GM19240 (cell line): ENCODE results near the gene USP49.
A peak's percentile ranks its signal among the peaks of the same experiment; 100 is the strongest.
"Not testable (repeated sequence)": the region's sequence is repeated elsewhere in the genome, so short reads cannot be mapped to it uniquely, and the experiment has no call there.

ENCODE experiments used
- DNase-seq: peaks from one replicate; pipeline ENCODE4 v3.0.0; 2011; ENCODE audit warnings: low spot score; ENCODE audit not compliant: insufficient read length

The USP49 gene

DNA sequence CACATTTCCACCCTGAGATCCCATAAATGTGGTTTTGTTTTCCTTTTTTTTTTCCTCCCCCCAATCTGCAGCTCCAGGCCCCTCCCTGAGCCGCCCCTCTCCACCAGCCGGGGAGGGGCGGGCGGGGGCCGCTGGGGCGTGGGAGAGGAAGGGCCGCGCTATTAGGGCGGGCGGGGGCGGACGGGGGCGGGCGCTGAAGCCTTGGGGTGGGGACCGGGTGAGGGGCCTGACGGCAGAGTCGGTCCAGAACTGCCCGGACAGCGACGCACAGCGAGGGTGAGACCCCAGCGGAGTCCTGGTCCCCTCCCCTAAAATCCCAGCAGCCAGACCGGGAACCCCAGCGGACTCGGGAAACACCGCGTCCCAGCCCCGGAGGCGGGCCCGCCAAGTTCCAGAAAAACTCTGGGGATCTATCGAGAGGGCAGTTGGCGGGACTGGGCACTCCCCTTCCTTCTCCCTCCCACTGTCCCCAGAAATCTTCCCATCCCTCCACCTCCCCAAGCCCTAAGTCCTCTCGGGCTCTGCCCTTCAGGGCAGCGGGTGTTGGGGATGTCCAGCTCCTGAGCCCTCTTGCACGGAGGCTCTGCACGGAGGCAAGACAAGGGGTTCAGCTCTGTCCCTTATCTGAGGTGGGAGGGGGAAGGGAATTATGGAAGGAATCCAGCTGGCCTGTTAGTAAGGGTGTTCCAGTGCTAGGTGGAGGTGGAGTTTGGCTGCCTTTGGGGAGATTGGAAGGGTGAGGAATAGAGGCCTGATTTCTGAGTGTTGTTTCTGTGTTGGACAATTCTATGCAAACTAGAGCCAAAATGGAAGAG is 114.4 kb downstream of the USP49 start, which contains the start of gene PRICKLE4:
PRICKLE4 (plus strand) TSS at position 232 of the 815 bp plus-strand sequence. CDS start 2,692 bp downstream, outside the sequence.
- DNase-seq: no peak

DNA sequence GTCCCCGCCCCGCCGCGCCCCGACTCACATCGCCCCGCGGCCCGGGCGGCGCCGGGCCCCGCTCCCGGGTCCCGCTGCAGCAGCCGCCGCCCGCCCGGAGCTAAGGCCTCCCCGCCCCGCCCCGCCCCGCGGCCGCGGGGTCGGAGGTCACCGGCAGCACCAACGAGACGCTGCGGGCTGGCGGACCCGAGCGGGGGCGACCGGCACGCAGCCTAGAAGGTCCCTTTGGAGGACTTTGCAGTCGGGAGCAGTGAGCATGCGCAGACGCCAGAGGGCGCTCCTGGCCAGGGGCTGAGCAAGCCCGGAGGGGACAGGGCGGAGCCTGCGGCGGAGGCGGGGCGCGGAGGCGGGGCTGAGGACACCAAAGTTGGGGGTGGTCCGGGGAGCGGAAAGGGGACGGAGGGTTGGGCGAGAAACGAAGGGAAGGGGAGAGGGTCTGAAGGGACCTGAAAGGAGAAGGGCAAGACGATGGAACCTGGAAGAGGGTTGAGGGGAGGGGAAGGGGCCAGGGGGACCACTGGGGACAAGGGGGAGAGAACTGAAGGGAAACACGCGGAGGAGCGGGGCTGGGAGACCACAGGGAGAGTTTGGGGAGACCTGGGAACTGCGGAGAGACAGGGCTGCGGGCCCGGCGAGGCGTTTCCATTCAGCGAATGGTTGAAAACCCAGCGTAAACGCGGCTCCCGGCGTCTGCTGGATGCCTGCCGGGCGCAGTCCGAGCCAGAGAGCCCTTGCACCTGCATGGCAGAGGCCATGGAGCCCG is 115.2 kb downstream of the USP49 start, which contains the start of gene FRS3:
FRS3 (minus strand) TSS at position 113 of the 763 bp plus-strand sequence. CDS start 2,913 bp downstream, outside the sequence.
- peak; percentile 96 for DNase-seq

DNA sequence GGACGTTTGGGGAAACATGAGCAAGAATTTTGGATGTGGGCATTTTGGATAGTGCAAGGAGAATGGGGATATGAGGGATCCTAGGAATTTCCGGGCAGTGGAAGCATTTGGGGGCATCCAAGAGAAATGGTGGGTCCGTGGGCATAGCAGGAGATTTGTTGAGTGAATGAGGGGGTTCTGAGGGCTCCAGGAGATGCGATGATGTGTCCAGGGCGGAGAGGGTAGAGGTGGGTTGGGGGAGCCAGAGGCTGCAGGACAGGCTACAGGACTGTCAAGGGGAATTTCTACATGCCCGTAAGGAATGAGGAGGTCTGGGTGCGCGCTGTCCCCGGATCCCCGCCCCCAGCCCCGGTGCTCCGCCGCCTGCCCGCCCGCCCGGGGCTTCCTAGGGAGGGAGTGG is 115.8 kb downstream of the USP49 start:
- no peak for DNase-seq

DNA sequence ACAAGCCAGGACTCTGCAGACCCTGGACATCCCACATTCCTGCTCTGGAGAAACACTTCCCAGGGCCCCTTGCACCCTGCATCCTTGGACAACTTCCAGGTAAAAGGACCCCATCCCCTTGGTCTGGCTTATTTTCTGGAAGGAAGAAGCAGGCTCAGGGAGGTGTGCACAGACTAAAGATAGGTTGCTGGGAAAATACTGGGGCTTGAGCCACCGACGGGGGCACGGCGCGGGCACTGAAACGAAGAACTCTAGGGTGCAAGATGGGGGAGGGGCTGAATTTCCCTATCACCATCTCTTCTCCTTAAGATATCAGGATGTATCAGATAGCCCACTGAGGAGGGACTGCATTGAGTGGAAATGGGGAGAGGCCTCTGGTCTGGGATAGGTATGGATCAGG is 116.3 kb downstream of the USP49 start:
- DNase-seq: no peak

DNA sequence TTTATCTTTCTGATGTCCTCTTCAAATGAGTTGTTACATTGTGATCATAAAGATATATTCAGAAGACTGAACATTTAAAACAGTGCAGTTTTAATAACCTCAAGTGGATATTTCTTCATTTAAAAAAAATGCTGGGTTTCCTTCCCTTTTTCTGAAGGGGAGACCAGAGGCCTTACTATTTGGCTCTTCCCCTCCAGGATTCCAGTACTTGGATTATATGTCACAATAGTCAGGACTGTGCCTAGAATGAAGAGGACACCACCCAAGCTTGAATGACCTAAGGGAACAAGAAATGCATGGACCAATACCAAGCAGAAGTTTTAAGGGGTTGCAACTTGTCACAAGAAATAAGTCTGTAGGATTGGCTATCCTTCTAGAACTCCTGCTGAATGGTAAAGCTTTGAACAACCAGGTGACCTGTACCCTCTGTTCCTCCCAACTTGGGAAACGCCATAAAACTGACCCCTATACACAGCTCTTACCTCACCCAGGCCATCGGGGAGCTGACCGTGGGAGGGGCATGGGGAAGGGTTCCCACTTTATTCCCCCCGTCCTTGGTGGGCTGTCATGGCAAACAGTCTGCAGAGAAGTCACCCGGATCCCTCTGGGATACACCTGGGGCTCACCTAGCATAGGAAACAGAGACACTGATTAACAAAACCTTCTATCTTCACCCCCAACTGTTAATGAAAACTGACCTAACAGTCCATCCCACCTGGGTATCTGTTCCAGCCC is 117.5 kb downstream of the USP49 start:
- DNase-seq: no peak

DNA sequence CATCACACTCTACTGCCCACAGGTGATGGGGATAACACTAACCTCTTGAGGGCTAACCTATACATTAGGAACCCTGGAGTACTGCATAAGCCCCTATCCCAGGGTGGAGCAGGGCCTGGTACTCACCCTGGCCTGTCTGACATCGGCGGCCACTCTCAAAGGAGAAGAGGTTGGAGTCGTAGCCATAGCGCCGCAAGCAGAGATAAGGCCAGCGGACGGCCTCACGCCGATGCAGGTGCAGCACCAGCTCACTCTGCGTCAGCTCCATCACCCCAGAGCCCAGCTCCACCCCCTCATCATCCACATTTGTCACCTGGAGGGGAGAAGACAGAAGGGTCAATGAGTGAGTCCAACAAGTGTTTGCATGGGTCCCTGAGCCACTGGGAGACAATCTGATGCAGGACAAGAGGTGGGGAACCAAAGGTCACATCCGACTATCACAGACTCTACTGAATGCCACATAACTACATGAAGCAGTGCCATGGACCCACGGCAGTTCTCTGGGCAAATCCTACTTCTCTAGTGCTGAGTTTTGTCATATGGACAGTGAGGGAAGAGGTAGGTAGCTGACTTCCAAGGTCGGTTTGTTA is 119.8 kb downstream of the USP49 start:
- no peak for DNase-seq

DNA sequence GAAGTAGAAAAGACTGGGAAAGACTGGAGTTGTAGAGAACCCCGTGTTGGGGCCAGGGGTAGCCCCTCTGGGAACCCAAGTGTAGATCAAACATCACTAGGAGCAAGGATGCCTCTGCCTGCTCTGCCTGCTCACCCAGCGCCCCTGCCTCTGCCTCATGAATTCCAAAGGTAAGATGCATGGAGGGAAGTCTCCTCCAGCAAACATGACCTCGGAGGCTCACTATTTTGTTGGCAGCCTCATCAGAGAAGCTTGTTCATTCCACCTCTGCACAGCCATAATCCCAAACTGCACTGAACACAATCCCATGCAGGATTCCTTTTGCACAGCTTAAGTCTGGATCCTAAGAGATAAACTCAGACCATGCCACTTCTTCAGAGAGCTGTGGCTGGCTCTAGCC is 120.3 kb downstream of the USP49 start:
- no peak for DNase-seq

DNA sequence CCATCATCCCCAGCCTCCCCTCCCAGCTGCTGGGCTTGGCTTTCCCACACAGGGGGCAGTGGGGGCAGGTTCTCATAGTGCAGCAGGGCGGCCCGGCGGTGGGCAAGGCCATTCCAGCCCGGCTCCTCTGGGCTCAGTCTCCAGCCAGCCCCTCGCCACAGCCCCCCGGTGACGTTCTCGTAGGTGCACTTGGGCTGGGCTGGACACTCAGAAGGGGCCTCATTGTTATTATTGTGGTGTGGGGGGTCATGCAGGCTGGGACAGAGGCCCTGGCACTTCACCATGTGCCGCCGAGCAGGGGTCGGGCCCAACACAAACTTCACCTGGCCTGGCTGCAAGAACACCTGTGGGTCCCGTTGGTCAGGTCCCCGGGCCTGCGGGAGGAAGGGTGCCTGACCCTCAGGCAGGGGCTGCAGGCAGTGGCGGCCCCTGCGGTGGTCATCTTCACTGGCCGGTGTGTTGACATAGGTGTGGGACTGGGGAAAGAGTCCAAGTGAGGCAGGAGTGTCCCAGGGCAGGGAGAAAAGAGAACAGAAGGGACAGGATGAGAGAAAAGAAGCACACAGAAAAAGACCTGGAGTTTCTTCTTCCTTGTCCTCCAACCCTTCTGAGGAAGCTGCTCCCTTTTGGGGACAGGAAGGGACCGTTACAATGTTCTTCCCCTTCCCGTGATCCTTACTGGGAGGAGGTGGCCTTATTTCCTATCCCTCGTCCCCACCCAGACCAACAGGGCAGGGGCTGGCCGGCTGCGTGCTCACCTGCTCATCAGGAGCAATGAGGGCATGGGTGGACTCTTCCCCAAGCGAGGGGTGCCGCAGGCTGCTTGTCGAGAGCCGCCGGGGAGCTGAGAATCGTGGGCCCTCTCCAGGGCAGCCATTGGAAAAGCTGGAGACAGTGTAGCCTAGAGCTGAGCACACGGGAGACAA is 123.9 kb downstream of the USP49 start:
- DNase-seq: no peak

DNA sequence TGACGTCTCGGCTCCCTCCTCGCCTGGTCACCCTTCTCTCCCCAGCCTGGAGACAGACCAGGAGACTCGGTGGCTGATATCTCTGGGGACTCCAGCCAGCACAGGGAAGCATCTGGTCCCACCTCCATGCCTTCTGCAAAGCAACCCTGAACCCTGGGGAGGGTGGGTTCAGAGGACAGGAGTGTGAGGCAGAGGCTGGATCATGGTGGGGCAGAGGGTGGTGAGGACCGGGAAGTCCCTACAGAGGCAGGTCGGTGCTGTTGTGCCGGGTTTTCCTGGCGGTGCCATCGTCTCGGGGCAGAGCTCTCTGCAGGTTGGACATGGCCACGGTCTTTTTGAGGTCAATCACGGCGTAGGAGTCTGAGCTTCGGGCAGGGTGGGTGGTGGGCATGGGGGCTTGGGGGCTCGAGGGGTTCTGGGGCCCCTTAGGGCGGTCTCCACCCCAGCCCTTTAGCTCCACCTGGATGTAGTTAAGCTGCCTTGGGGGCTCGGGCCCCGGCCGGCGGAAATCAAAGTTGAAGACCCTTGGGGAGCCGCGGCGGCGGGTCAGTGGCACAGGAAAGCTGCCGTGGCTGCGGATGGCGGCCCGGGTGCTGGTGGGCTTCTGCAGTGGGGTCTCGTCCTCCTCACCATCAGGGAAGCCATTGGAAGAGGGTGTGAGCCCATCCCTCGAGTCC is 124.7 kb downstream of the USP49 start:
- no peak for DNase-seq

DNA sequence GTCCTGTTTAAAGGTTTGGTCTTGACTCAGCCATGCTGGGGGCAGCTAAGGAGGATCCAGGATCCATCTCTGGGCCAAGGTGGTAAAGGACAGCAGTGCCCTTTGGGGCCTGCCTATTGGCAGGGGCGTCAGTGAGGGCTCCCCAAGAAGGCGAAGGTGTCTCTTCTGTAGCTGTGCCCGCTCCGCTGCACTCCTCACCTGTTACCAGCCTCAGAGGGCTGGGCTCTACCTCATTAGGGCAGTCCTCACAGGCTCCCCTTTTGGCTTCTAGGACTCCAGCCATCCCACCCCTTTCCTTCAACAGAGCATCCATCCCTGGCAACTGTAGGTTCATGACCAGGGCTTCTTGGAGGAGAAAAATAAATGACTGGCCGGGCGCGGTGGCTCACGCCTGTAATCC is 125.8 kb downstream of the USP49 start:
- no peak for DNase-seq

DNA sequence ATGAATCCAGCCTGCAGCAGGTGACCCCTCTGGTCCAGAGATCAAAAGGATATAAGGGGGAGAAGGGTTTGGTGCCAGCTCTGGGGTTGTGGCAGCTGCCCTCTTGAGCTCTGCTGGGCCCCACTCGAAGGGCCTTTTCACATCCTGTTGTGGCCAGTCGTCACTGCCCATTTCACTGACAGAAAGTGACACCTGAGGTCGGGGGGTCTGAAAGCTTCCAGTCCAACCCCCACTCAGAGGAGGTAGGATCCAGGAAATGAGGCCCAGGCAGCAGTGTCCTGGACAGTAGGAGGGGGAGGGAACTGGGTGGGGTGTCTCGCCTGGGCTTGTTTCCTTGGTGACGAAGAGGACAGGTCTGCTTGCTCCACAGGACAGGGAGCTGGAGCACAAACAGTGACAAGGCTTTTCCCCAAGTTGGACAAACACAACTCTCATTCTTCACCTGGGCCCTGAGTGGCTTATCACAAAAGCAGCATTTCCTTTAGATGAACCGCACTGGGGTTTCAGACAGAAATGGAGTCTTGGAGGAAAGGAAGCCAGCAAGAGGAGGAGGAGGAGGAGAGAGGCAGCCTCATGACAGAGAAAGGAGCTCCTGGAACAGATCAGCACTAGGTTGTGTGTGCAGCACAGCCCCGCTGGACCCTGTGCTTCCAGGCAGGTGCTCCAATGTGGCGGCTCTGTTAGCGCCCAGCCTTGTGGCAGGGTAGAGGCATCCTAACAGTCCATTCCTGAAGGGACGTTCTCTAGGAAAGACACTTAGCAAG is 126.4 kb downstream of the USP49 start:
- DNase-seq: no peak

DNA sequence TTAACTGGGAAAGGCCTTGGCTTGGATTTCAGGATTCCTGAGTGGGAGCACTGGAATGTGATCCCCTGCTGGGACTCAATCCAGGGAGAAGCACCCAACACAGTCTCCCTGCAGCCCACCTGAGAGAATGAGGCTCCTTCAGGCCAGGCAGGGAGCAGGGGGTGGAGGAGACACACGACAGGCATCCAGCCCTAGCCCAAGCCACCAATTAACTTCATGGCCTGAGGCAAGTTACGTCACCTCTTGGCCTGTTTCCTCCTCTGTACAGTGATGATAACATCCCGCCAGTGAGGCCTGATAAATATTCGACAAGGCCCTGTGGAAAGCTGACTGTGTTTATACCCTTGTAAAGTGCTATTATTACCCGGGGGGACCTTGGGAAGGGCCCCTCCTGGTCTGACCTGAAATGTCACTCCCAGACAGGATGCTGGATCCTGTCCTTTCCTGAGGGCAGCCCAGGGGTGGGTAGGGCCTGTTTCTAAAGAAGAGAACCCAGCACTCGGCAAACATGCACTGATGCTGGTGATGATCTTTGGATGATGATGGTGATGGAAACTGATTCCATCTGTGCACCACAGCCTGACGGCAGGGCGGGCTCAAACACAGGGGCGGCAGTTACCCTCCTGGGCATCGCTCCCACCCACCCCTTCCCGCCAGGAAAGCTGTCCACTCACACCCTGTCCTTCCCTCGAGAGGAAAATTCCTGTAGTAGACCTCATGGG is 127.9 kb downstream of the USP49 start:
- DNase-seq: no peak

DNA sequence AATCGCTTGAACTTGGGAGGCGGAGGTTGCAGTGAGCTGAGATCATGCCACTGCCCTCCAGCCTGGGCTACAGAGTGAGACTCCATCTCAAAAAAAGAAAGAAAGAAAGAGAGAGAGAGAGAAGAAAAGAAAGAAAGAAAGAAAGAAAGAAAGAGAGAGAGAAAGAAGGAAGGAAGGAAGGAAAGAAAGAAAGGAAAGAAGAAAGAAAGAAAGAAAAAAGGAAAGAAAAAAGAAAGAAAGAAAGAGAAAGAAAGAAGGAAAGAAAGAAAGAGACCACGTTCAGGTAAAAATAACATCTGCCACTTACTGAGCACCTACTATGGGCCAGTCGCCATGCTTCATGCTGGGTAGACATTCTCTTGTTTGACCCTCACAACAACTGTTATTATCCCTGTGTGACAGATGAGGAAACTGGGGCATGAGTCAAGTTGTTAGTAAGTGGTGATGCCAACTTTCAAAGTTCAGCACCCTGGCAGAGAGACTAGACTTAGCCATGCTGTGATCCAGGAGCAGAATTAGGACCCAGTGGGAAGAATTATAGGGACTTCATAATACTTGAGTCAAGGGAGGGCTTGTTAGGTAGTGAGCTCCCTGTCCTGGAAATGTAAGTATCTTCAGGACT is 129.0 kb downstream of the USP49 start:
- not testable (repeated sequence) for DNase-seq

DNA sequence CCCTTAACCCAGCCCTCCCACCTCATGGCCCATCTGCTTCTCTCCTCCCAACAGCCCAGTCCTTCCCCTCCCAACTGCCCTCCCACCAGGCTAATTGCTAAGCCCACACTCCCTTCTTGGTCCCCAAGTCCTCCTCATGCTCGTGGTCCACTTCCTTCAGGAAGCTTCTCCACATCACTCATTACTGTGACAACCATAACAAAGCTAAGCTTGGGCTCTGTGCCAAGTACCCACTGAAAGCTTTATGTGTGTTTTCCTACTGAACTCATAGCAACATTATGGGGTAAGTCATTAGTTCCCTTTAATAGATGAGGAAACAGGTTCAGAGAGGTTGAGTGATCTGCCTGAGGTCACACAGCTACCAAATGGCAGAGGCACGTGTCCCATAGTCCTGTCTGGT is 131.7 kb downstream of the USP49 start:
- DNase-seq: no peak

DNA sequence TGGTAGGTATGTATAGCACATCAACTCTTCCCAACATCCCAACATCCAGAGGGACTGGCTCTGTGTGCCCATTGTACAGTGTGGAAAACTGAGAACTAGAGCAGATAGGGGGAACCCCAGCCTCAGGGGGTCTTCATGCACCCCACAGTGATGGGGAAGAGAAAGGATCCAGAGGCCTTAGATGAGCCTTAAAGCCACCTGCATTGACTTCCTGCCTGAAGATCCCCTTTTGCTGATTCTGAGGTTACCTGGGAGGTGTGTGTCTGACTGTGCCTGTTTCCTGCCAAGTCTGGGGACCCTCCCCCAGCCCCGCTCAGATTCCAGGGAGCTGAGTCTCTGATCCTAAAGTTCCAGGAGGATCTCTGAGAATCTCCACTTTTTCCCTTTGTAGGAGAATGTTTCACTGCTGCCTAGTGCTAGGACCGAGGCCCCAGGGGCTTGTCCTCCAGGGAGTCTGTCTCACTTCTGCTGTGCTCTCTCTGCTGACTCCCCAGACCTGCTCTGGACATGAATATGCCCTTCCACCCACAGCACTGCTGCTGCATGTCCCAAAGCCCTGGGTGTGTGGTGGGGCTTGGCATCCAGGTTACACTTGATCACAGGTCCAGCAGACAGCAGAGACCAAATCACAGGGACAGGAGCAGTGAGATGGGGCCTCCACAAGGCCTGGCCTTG is 135.1 kb downstream of the USP49 start:
- no peak for DNase-seq

DNA sequence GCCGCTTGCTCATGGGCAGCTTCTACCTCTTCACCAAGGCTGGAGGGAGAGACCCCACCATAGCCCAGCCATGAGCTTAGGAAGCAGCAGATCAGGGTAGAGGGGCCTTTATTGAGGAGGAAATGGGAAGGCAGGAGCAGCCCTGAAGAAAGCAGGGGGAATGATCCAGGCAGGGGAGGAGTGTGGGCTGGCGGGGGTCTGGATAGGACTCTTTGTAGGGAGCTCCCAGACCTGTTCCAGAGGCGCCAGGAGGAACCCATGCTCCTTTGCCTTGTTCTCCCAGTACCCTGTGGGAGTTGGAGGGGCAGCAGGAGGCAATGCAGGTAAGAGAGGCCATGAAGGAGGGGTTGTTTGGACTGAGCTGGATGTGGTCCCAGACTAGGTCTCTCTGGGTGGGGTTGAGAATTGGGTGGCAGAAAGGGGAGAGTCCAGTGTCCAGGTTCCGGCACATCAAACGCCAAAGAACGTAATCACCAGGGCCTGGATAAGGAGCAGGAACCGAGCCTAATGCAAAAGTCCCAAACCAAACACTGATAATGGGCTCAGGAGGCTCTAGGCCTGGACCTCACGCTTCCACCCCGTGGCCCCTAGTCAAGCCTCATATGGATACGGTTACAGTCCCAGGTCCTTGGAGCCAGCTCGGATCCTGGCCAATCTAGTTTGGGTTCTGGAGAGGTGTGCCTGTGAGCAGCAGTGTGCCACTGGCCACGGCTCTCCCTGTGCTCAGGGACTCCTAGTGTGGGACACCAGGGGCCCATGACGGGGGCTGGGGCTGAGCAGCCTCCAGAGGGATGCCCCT is 135.9 kb downstream of the USP49 start:
- no peak for DNase-seq

DNA sequence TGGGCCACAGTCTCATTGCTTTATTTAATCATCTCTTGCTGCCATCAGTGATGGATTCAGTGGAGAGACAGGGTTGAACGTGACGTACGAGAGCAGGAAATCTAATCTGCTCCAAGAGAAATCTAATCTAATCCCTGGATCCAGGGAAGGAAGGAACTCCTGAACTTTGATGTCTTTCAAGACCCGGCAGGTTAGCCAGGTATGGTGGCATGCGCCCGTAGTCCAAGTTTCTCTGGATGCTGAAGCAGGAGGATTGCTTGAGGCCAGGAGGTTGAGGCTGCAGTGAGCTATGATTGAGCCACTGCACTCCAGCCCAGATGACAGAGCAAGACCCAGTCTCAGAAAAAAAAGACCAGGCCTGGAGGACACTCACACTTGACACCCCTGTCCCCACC is 136.5 kb downstream of the USP49 start:
- no peak for DNase-seq
